Measurements from ENCODE around the gene CMBL. TPM values are rescaled to one million over a fixed set of nuclear protein-coding genes. Genes with fewer than 3 reads are reported as not detected.

The CMBL gene
- total and polyA plus RNA-seq, 2 of the 13 experiments (the other 11 are each of a cell fraction or from before 2014, with no cell fraction given), result 11.5 to 17.0 TPM

DNA sequence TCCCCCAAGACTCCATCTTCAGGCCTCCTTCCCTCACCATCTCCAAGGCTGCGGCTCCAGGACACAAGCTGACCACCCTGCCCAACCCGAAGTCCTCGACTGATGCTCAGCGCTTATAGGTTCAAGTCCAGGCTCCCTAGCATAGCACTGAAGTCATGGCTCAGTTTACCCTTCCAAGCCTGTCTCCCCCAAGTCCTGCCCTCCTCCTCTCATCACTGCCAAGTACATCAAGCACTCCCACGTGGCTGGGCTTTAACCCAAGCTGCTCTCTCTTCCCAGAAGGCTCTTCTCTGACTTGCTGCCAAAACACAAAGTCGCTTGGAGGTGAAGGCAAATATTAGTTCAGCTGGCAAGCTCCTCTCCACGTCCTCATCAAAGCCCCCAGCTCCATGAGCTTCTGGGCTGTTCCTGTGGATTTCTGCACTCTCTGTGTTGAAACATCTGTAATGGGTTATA, 23.7 kb upstream of the CMBL start (continued):
- TF ChIP-seq ZNF235 (CRISPR knock-in tag; IDR thresholded peaks at IDR 0.05; ENCODE audit: borderline replicate concordance) (no peak), USF2 (IDR thresholded peaks at IDR 0.05; ENCODE audit: low read depth, low read length) (no peak), USF2 (CRISPR knock-in tag; IDR thresholded peaks at IDR 0.05; ENCODE audit: borderline replicate concordance) (peak; percentile 49; the same call in 1 of the 2 replicates), FOSL2 (CRISPR knock-in tag; IDR thresholded peaks at IDR 0.05) (peak; percentile 42; the same call in 1 of the 2 replicates), ZNF326 (CRISPR knock-in tag; IDR thresholded peaks at IDR 0.05; ENCODE audit: borderline replicate concordance) (no peak), TCF7 (IDR thresholded peaks at IDR 0.05; ENCODE audit: low read depth) (0 out of 2 replicates have a peak, but pooled peaks have one; percentile 57)
- TF ChIP-seq, protein P1, sequence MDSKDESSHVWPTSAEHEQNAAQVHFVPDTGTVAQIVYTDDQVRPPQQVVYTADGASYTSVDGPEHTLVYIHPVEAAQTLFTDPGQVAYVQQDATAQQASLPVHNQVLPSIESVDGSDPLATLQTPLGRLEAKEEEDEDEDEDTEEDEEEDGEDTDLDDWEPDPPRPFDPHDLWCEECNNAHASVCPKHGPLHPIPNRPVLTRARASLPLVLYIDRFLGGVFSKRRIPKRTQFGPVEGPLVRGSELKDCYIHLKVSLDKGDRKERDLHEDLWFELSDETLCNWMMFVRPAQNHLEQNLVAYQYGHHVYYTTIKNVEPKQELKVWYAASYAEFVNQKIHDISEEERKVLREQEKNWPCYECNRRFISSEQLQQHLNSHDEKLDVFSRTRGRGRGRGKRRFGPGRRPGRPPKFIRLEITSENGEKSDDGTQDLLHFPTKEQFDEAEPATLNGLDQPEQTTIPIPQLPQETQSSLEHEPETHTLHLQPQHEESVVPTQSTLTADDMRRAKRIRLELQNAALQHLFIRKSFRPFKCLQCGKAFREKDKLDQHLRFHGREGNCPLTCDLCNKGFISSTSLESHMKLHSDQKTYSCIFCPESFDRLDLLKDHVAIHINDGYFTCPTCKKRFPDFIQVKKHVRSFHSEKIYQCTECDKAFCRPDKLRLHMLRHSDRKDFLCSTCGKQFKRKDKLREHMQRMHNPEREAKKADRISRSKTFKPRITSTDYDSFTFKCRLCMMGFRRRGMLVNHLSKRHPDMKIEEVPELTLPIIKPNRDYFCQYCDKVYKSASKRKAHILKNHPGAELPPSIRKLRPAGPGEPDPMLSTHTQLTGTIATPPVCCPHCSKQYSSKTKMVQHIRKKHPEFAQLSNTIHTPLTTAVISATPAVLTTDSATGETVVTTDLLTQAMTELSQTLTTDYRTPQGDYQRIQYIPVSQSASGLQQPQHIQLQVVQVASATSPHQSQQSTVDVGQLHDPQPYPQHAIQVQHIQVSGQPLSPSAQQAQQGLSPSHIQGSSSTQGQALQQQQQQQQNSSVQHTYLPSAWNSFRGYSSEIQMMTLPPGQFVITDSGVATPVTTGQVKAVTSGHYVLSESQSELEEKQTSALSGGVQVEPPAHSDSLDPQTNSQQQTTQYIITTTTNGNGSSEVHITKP (CRISPR knock-in tag; IDR thresholded peaks at IDR 0.05; ENCODE audit: low read depth), result peak; percentile 58; the same call in 1 of the 2 replicates

All from HepG2 (cell line).